GM19099 (cell line): ENCODE measurements around the gene BLTP3A.

Experiments used
- POLR2A ChIP-seq: IDR thresholded peaks from 3 replicates; pipeline ENCODE4 v1.6.1; 2011; ENCODE audit warnings: low read depth; ENCODE audit not compliant: insufficient read length; ENCODE audit errors: extremely low read depth

Gene BLTP3A

GRCh38 chr6:34819571-34820480, 27.9 kb downstream of the BLTP3A start:
- no peak for TF ChIP-seq POLR2A

DNA sequence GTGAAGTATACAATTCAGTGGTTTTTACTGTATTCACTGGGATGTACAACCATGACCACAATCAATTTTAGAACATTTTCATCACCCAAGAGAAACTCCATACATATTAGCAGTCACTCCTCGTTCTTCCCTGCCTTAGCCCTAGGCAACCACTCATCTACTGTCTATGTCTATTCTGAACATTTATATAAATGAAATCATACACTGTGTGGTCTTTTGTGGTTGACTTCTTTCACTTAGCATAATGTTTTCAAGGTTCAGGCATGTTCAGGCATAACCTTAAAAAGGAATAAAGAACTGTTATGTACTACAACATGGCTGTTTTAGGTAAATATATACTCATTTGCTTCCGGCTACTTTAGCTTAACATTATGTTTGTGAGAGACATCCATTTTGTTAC, 37.3 kb downstream of the BLTP3A start:
- TF ChIP-seq POLR2A, result no peak

GRCh38 chr6:34832942-34833341, 41.1 kb downstream of the BLTP3A start:
- TF ChIP-seq POLR2A, result no peak

DNA sequence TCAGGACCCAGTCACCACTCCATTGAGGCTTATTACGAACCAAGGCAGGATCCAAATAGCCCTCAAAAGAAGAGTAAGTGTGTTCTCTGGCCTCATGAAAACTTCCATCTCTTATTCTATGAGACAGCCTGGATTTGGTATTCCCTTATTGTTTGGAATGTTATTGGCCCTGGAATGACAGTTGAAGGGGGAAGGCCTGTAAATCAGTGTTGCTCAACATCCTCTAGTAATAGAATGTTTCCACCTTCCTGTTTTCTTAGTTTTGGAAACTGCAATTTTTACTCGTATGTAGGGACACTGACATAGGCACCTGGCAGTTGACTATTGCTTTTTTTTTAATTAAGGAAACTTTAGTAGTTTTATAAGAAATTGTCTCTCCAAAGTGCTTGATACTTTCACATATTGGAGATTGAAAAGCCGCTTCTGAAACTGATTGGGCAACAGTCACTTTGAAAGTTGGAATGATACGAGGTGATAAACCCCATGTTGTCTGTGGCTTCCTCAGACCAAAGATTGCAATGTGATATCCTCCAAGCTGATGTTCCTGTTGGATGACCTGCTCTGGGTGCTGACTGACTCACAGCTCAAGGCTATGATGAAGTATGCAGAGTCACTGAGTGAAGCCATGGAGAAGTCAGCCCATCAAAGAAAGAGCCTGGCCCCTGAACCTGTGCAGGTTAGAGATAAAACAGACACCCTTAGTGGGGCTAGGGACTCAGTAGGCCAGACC, 43.1 kb downstream of the BLTP3A start:
- TF ChIP-seq POLR2A, result no peak

- no peak for TF ChIP-seq POLR2A
Observed at GRCh38 chr6:34836008-34836407, 44.1 kb downstream of the BLTP3A start.

GRCh38 chr6:34836451-34836850, 44.6 kb downstream of the BLTP3A start:
- TF ChIP-seq POLR2A, result no peak

- TF ChIP-seq POLR2A, result no peak
Observed at GRCh38 chr6:34837528-34837927, 45.6 kb downstream of the BLTP3A start.

GRCh38 chr6:34839666-34840352, 47.9 kb downstream of the BLTP3A start:
- no peak for TF ChIP-seq POLR2A
